ENCODE measurements around the gene LENG9. TPM values are rescaled to one million over a fixed set of nuclear protein-coding genes. Genes with fewer than 3 reads are reported as not detected.

LENG9 gene
- total and polyA plus RNA-seq, 2 of the 13 experiments (the other 11 are each of a cell fraction or from before 2014, with no cell fraction given): 0.75 to 2.9 TPM

GRCh38 chr19:54473892-54474372 is 10.4 kb upstream of the LENG9 start (continued):
- TF ChIP-seq SETDB1 (CRISPR knock-in tag; IDR thresholded peaks at IDR 0.05; ENCODE audit: borderline replicate concordance): no peak
- no peak for TF ChIP-seq SPEN (CRISPR knock-in tag; IDR thresholded peaks at IDR 0.05; ENCODE audit: low read depth)
- TF ChIP-seq TFDP2 (CRISPR knock-in tag; IDR thresholded peaks at IDR 0.05): no peak

GRCh38 chr19:54473071-54473891 is 9.7 kb upstream of the LENG9 start, which contains the start of gene CDC42EP5:
Gene CDC42EP5 (minus strand): TSS chr19:54473296. CDS start chr19:54465547, 7,749 bp downstream.
- intact Hi-C loops (cut with micrococcal nuclease; ENCODE audit: unreplicated experiment): no loop called here
- FAIRE-seq (no peak), ATAC-seq (peak; percentile 53), DNase-seq (ENCODE audit: low spot score) (no peak)
- H3K4me1 ChIP-seq (ENCODE audit: insufficient read depth, low read length): peaks cover 39% of the 10 kb centered on the region
- WGBS (ENCODE audit: low lambda C conversion rate): 9% methylated on average over 14 of the region's 14 CpGs
- H2AFZ ChIP-seq (ENCODE audit: low read length): no peak within 1 kb of the TSS
- no TSS peak for BruUV-seq (replicated peaks)
- H3K9me3 ChIP-seq (ENCODE audit: low read length): no peaks in the 10 kb centered on the region
- no peaks in the 10 kb centered on the region for H3K36me3 ChIP-seq (replicated peaks in 1 of 2; ENCODE audit: control insufficient read depth in 1 of 2, insufficient read depth in 2 of 2, low read length in 2 of 2)
- H3K27ac ChIP-seq (ENCODE audit: extremely low read length, insufficient read depth, low read length): no peak within 1 kb of the TSS
- H3K4me3 ChIP-seq (replicated peaks in 1 of 3; ENCODE audit: insufficient read depth in 1 of 3, low read depth in 2 of 3, low read length in 3 of 3): peak within 1 kb of the TSS; percentile 12 to 51 (median 40); a peak in 2 of 6 replicates
- H3K4me2 ChIP-seq (ENCODE audit: low read depth, low read length): peak within 1 kb of the TSS; percentile 64
- no peak within 1 kb of the TSS for H3K9ac ChIP-seq (ENCODE audit: insufficient read depth, low read depth, low read length)
- in situ Hi-C loops (cut with HindIII; ENCODE audit: extremely low pct_ligation_motif_present, low pct_unique_long_range_greater_than_20kb): loop anchor here (10.0 kb wide), 1 partner anchor 202 kb away; no protein-coding TSS in a partner anchor
- no peaks in the 10 kb centered on the region for H3K79me2 ChIP-seq (ENCODE audit: insufficient read depth, low read length)
- no peaks in the 10 kb centered on the region for H4K20me1 ChIP-seq (ENCODE audit: insufficient read depth, low read length)
- H3K27me3 ChIP-seq (ENCODE audit: control insufficient read depth in 1 of 2, insufficient read depth in 2 of 2, low read length in 2 of 2): no peaks in the 10 kb centered on the region; a peak in 1 of 5 replicates
- POLR2A ChIA-PET: interaction anchor here (0.7 to 1.3 kb wide), 3 partner anchors 10 to 53 kb away, joined by 3 to 10 read pairs (median 3); partner anchors contain the start of gene LENG9
- CTCF ChIA-PET (ENCODE audit: low intra/inter-chr PET ratio, low total read pairs): no interaction called here
- TF ChIP-seq ZNF646 (CRISPR knock-in tag; IDR thresholded peaks at IDR 0.05) (no peak), SAFB2 (CRISPR knock-in tag; IDR thresholded peaks at IDR 0.05; ENCODE audit: borderline replicate concordance, low read depth) (no peak), NR1H2 (CRISPR knock-in tag; IDR thresholded peaks at IDR 0.05; ENCODE audit: borderline replicate concordance, low read depth) (no peak), PATZ1 (CRISPR knock-in tag; IDR thresholded peaks at IDR 0.05) (peak; percentile 58; the same call in 1 of the 2 replicates), NCOA1 (CRISPR knock-in tag; IDR thresholded peaks at IDR 0.05) (no peak), ZFP1 (CRISPR knock-in tag; IDR thresholded peaks at IDR 0.05) (no peak), ZNF577 (CRISPR knock-in tag; IDR thresholded peaks at IDR 0.05; ENCODE audit: borderline replicate concordance, low read depth) (no peak)

Data from HepG2 (cell line).